Stimulated activated naive CD8-positive, alpha-beta T cell treated with anti-CD3 and anti-CD28 coated beads, Interleukin-15, Interleukin-2, amounts not matched to agents 100 U/mL and 50 U/mL, for 24 hours (primary cell): ENCODE measurements around the gene WDR81.

Experiments
- ATAC-seq: fragments of 150-1000 bp; cut with Tn5 transposase; one replicate; pipeline ENCODE4 v1.10.0; 2021
- DNase-seq: peaks from one replicate; pipeline ENCODE4 v3.0.0; 2021

Gene WDR81

DNA sequence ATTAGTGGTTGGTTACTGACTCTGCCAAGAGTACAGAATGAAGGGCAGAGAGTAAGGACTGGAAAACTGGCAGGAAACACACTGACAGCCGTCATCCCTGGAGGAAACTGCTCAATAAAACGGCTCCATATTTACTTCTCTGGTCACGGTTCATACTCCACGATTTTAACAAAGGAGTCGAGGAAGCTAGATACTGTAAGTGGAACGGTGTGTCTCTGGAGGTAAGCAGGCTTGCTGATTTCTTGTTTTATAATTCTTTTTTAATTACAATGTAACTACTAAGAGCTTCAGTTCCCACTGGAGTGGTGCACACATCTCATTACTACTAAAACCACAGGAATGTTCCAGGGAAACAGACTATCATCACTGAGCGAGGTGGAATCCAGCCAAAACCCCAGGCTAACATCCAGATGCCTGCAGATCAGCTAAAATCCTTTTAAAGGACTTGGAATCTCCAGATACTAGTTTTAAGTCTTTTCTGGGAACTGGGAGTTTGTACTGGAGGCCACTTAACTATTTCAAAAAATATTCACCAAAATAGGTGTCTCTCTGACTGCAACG lies 55.1 kb downstream of the WDR81 start:
- DNase-seq (no peak), ATAC-seq (no peak)

DNA sequence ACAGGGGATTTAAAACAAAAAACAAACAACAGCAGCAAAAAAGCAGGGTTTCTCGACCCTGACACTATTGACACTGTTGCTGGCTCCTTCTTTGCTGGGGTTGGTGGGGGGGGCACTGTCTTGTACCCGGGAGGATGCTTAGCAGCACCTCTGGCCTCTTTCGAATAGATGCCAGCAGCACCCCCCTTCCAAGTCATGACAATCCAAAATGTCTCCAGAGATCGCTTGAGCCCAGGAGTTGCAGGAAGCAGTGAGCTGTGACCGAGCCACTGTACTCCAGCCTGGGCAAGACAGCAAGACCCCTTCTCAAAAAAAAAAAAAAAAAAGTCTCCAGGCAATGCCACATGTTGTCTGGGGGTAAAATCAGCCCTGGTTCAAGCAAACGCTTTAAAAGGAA lies 57.7 kb downstream of the WDR81 start:
- ATAC-seq (no peak), DNase-seq (no peak)

DNA sequence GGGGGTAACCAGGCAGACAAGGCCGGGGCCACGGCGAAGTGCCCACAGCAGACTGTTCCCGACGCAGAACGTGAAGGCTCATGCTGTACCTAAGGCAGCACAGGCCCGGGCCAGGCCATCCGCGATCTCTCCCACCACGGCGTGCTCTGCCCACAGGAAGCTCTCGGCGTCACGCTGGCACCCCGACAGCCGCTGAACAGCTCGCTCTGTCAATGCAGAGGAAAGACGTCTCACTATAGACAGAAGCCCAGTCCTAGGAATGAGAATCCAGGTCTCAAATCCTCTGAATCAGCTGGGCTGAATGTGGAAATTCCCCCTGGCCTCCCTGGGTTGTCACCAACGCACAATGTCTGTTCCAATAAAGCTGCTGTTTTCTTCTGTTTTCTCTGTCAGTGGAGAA lies 58.8 kb downstream of the WDR81 start:
- ATAC-seq (no peak), DNase-seq (no peak)

DNA sequence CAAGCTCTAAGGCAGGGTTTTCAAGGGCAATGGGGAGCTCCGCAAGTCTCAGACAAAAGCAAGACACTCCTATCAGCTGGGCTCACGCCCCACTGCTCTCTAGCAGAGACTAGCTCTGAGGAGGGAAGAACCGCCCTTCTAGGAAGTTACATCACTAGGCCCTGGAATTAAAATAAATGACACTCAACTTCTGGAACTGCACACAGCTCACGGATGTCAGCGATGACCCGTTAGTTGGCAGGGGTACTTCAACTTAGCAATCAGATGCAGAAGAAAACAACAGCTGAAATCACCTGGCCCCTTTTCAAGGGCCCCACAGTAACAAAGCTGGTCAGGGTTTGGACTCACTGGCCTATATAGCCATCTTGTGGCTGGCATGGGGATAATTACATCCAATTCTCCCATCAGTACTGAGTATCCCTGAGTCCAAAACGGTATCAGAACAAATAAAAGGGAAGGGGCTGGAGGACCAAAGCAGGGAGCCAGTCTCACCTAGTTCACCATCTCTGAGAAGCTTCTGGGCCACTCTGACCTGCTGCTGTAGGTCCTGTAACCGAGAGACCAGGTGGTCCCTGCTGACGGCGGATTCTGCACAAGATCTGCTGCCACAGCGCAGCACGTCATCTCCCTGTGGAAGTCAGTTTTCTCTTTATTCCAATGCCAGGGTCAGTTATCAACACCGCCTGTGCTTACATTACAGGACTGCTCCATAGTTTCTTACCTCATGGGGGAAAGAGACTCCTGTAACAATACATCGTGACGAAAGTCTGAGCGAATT lies 59.5 kb downstream of the WDR81 start:
- no peak for ATAC-seq
- no peak for DNase-seq

DNA sequence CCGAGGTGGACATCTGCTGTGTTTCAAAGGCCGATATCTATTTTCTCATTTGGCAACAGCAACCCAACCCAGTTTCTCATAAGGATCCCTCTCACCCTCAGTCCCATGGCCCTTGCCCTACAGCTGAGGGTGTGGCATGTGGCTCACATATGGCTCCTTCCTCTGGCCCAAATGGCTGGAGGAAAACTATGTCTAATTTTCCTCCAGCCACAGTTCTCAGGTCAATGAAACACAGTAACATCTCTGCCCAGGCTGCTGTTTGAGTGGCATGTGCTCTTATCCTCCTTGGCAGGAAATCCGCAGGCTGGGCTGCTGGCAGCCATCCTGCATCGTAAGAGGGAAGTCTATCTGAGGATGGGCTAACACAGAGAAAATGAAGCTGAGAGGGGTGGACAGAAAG lies 61.4 kb downstream of the WDR81 start:
- DNase-seq (no peak), ATAC-seq (no peak)

DNA sequence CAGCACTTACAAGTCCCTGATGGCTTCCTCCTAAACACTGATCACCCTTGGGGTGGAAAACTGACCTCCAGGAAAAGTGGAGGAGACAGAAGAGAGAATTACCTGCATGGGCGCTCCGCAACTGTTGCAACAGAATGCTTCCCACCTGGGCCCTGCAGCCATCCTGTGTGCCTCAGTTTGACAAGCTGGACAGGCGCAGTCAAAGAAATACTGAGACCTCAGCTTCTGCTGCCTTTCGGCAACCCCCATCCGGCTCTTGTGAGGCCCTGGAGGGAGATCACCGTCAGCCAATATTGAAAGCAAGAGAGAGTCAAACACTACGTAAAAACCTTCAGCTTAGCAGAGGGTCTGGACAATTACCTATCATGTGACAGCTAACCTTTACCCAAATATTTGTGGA lies 62.2 kb downstream of the WDR81 start:
- no peak for DNase-seq
- no peak for ATAC-seq

DNA sequence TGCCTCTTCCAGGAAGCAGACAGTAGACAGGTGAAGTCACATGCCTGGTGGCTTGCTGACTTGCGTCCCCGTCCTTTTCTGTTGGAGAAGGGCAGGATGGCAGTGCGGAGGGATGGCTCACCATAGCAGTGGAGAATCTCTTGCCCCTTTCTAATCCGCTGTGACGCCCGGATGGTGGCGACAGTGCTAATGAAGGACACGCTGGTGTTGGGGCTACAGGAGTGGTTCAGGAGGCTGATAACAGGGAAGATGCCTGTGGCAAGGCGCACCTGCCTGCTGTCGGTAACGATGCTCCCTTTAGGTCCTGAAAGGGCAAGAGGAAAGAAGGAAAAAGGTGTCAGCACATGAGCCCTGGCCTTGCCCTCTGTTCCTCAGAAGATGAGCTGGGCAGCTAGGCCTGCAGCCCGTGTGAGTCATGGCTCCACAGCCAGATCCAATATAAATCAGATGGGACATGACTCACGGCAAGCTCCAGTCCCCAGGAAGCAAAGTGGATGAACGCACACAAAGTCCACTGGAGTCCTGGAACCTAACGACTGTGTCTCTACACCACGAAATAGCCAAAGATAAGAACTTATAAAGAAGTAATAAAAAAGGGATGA lies 62.9 kb downstream of the WDR81 start:
- DNase-seq (no peak), ATAC-seq (no peak)
